PC-3 (cell line): ENCODE results near the gene NLRP1.

ENCODE experiments used
- EZH2 ChIP-seq: fragments of 300-600 bp; sonication (generic); IDR thresholded peaks from one replicate; pipeline ENCODE4 v1.6.1; 2017; ENCODE audit warnings: antibody characterized with exemption, mild to moderate bottlenecking, low read length; ENCODE audit not compliant: unreplicated experiment
- EZH2phosphoT487 ChIP-seq: fragments of 300-600 bp; sonication (generic); IDR thresholded peaks from 2 replicates; pipeline ENCODE4 v1.6.1; 2018; ENCODE audit warnings: mild to moderate bottlenecking, antibody characterized with exemption, low read length, borderline replicate concordance
- TF ChIP-seq, protein P1 (sequence below): fragments of 300-600 bp; sonication (generic); conservative IDR thresholded peaks from 2 replicates; pipeline ENCODE4 v1.5.1; 2017; ENCODE audit warnings: antibody characterized with exemption, low read depth, mild to moderate bottlenecking, low read length

DNA sequence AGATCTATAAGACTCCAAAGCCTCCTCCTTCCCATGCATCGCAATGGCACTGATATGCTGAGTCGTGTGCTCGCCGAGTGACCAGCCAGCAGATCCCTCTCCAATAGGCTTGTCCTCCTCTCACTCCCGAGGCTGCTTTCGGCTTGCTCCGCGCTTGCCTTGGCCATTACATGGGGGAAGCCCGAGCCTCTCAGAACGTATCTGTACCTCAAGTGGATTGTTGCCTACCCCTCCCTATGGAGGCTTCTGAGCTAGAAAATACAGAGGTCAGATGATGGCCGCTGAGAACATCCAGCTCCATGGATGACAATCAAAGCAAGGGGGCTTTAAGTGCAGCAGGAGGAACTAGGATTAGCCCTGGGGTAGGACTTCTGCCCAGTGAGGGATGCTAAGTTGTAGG lies 7.7 kb upstream of the NLRP1 start:
- TF ChIP-seq, protein P1, sequence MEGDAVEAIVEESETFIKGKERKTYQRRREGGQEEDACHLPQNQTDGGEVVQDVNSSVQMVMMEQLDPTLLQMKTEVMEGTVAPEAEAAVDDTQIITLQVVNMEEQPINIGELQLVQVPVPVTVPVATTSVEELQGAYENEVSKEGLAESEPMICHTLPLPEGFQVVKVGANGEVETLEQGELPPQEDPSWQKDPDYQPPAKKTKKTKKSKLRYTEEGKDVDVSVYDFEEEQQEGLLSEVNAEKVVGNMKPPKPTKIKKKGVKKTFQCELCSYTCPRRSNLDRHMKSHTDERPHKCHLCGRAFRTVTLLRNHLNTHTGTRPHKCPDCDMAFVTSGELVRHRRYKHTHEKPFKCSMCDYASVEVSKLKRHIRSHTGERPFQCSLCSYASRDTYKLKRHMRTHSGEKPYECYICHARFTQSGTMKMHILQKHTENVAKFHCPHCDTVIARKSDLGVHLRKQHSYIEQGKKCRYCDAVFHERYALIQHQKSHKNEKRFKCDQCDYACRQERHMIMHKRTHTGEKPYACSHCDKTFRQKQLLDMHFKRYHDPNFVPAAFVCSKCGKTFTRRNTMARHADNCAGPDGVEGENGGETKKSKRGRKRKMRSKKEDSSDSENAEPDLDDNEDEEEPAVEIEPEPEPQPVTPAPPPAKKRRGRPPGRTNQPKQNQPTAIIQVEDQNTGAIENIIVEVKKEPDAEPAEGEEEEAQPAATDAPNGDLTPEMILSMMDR, result no peak
- TF ChIP-seq EZH2 (no peak), EZH2phosphoT487 (no peak)
